ENCODE data around the gene CASP2.

The CASP2 gene

DNA sequence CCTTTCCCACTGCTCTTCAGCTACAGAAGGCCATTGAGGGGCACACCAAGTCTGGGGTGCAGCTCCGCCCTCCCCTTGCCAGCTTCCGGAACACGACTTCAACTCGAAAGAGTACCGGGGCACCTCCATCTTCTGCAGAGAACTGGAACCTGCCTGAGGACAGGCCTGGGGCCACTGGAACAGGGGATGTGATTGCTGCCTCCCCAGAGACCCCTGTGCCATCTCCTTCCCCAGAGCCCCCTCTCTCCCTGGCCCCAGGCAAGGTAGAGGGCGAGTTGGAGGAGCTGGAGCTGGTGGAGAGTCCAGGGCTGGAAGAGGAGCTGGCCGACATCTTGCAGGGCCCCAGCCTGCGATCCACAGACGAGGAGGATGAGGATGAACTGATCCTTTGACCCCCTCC is 63.4 kb downstream of the CASP2 start:
- no peak overlapping the region for H3K27ac ChIP-seq
- TF ChIP-seq CTCF (conservative IDR thresholded peaks at IDR 0.05): no peak

- TF ChIP-seq CTCF (conservative IDR thresholded peaks at IDR 0.05): no peak
- H3K27ac ChIP-seq: no peak overlapping the region
These were observed 64.4 kb downstream of the CASP2 start for GRCh38 chr7:143352531-143353002.

- TF ChIP-seq CTCF (conservative IDR thresholded peaks at IDR 0.05): no peak
- no peak overlapping the region for H3K27ac ChIP-seq
These were observed 66.2 kb downstream of the CASP2 start for GRCh38 chr7:143354376-143354775.

- H3K27ac ChIP-seq: no peak overlapping the region
- TF ChIP-seq CTCF (conservative IDR thresholded peaks at IDR 0.05): no peak
These were observed 66.8 kb downstream of the CASP2 start for GRCh38 chr7:143354965-143355364.

GRCh38 chr7:143355450-143356385 is 67.6 kb downstream of the CASP2 start:
- no peak for TF ChIP-seq CTCF (conservative IDR thresholded peaks at IDR 0.05)
- H3K27ac ChIP-seq: no peak overlapping the region

GRCh38 chr7:143356414-143357050 is 68.4 kb downstream of the CASP2 start:
- no peak overlapping the region for H3K27ac ChIP-seq
- TF ChIP-seq CTCF (conservative IDR thresholded peaks at IDR 0.05): no peak
